GM10248 (cell line): Measurements from ENCODE around the gene LRRC32.

Experiments used
- CTCF ChIA-PET: fragments of 300-600 bp; sonication (Branson Sonifier 250); formaldehyde crosslinking; extraction: SDS; loops from one replicate; lab custom pipeline; 2021; ENCODE audit warnings: antibody characterized with exemption; lab: Yijun Ruan, JAX
- POLR2A ChIA-PET: fragments of 350-650 bp; sonication (Branson Sonifier 250); formaldehyde crosslinking; extraction: SDS; loops from one replicate; lab custom pipeline; 2020; ENCODE audit warnings: antibody characterized with exemption; lab: Yijun Ruan, JAX
- DNase-seq: peaks from one replicate; pipeline ENCODE4 v3.0.0; 2012; ENCODE audit errors: extremely low spot score
- CTCF ChIP-seq: IDR thresholded peaks from 2 replicates; pipeline ENCODE4 v1.5.1; 2012; ENCODE audit warnings: mild to moderate bottlenecking, low read depth; ENCODE audit errors: extremely low read depth, missing control alignments, control extremely low read depth

LRRC32 gene

GRCh38 chr11:76635991-76636738 lies 34.4 kb downstream of the LRRC32 start:
- no peak for DNase-seq
- no peak for TF ChIP-seq CTCF
- POLR2A ChIA-PET: no interaction called here
- CTCF ChIA-PET: interaction anchor here (1.5 to 2.2 kb wide), 2 partner anchors 24 to 44 kb away, joined by 5 to 7 read pairs; no protein-coding TSS in a partner anchor

GRCh38 chr11:76634886-76635285 lies 35.7 kb downstream of the LRRC32 start:
- POLR2A ChIA-PET: no interaction called here
- CTCF ChIA-PET: no interaction called here
- no peak for TF ChIP-seq CTCF
- no peak for DNase-seq

GRCh38 chr11:76632492-76632891 lies 38.1 kb downstream of the LRRC32 start:
- ChIA-PET CTCF (interaction anchor here (0.6 to 1.6 kb wide), 3 partner anchors 11 to 519 kb away, joined by 3 to 5 read pairs (median 4); no protein-coding TSS in a partner anchor), POLR2A (no interaction called here)
- no peak for DNase-seq
- TF ChIP-seq CTCF: no peak

GRCh38 chr11:76631566-76632308 lies 38.8 kb downstream of the LRRC32 start:
- TF ChIP-seq CTCF: no peak
- POLR2A ChIA-PET: no interaction called here
- CTCF ChIA-PET: interaction anchor here (0.6 to 1.6 kb wide), 2 partner anchors 20 to 518 kb away, joined by 3 to 4 read pairs; no protein-coding TSS in a partner anchor
- no peak for DNase-seq

GRCh38 chr11:76630600-76631281 lies 39.8 kb downstream of the LRRC32 start:
- DNase-seq: no peak
- ChIA-PET POLR2A (no interaction called here), CTCF (no interaction called here)
- TF ChIP-seq CTCF: no peak
